ENCODE results near the gene TRIM54.
"Not testable (repeated sequence)": the region's sequence is repeated elsewhere in the genome, so short reads cannot be mapped to it uniquely, and the experiment has no call there.

TRIM54 gene

GRCh38 chr2:27271631-27272340, 10.4 kb upstream of the TRIM54 start:
- no peak overlapping the region for H3K4me3 ChIP-seq (replicated peaks; ENCODE audit: low read depth, low read length)
- DNase-seq (ENCODE audit: low read depth), result no peak
- no peak for TF ChIP-seq CTCF (IDR thresholded peaks at IDR 0.05; ENCODE audit: low read length, missing control alignments)

GRCh38 chr2:27272537-27273522, 9.4 kb upstream of the TRIM54 start:
- DNase-seq (ENCODE audit: low read depth); H3K4me3 ChIP-seq (replicated peaks; ENCODE audit: low read depth, low read length): not testable (repeated sequence)

- DNase-seq (ENCODE audit: low read depth), result no peak
- H3K4me3 ChIP-seq (replicated peaks; ENCODE audit: low read depth, low read length), result no peak within 1 kb of the TSS
- no peak for TF ChIP-seq CTCF (IDR thresholded peaks at IDR 0.05; ENCODE audit: low read length, missing control alignments)
These were observed 6.7 kb upstream of the TRIM54 start, which contains the start of gene DNAJC5G for GRCh38 chr2:27275211-27276150. DNAJC5G (plus strand) TSS chr2:27275433; CDS start chr2:27276729, 1,296 bp downstream.

GRCh38 chr2:27278010-27278409, 4.2 kb upstream of the TRIM54 start:
- DNase-seq (ENCODE audit: low read depth), result no peak
- no peak overlapping the region for H3K4me3 ChIP-seq (replicated peaks; ENCODE audit: low read depth, low read length)
- no peak for TF ChIP-seq CTCF (IDR thresholded peaks at IDR 0.05; ENCODE audit: low read length, missing control alignments)

GRCh38 chr2:27280826-27281225, 1.4 kb upstream of the TRIM54 start:
- H3K4me3 ChIP-seq (replicated peaks; ENCODE audit: low read depth, low read length), result no peak overlapping the region
- no peak for TF ChIP-seq CTCF (IDR thresholded peaks at IDR 0.05; ENCODE audit: low read length, missing control alignments)
- no peak for DNase-seq (ENCODE audit: low read depth)

- no peak for TF ChIP-seq CTCF (IDR thresholded peaks at IDR 0.05; ENCODE audit: low read length, missing control alignments)
- no peak overlapping the region for H3K4me3 ChIP-seq (replicated peaks; ENCODE audit: low read depth, low read length)
- DNase-seq (ENCODE audit: low read depth), result no peak
These were observed 787 bp upstream of the TRIM54 start for GRCh38 chr2:27281442-27281841.
